Measurements from ENCODE around the gene GPATCH1. TPM values are rescaled to one million over a fixed set of nuclear protein-coding genes. Genes with fewer than 3 reads are reported as not detected.

Gene GPATCH1
- total and polyA plus RNA-seq, 9 of the 15 experiments (the other 6 are each of a cell fraction or from before 2014, with no cell fraction given): 3.7 to 9.7 (median 7.7) TPM

GRCh38 chr19:33177417-33177979 lies 96.5 kb downstream of the GPATCH1 start (continued):
- TF ChIP-seq RERE (CRISPR knock-in tag; IDR thresholded peaks at IDR 0.05; ENCODE audit: borderline replicate concordance) (no peak), TRIM28 (IDR thresholded peaks at IDR 0.05) (no peak), DLX4 (CRISPR knock-in tag; IDR thresholded peaks at IDR 0.05) (no peak), WHSC1 (IDR thresholded peaks at IDR 0.05; ENCODE audit: low read length) (no peak), MTA1 (IDR thresholded peaks at IDR 0.05; ENCODE audit: borderline replicate concordance) (peak; percentile 55; the same call in 1 of the 2 replicates), SIN3A (IDR thresholded peaks at IDR 0.05; ENCODE audit: borderline replicate concordance in 2 of 2, control insufficient read depth in 1 of 2, low read depth in 2 of 2, low read length in 2 of 2) (no peak), HINFP (tag; conservative IDR thresholded peaks at IDR 0.05; ENCODE audit: low read depth) (no peak), THAP7 (CRISPR knock-in tag; IDR thresholded peaks at IDR 0.05) (no peak; the same call in 1 of the 2 replicates), PRMT5 (CRISPR knock-in tag; IDR thresholded peaks at IDR 0.05) (no peak), BRF2 (IDR thresholded peaks at IDR 0.05; ENCODE audit: borderline replicate concordance, insufficient read depth, insufficient read length) (no peak), RFX1 (IDR thresholded peaks at IDR 0.05) (no peak), TEAD4 (IDR thresholded peaks at IDR 0.05; ENCODE audit: low read length) (no peak), TEAD4 (CRISPR knock-in tag; IDR thresholded peaks at IDR 0.05; ENCODE audit: borderline replicate concordance) (no peak), ETV5 (CRISPR knock-in tag; IDR thresholded peaks at IDR 0.05; ENCODE audit: low read depth) (no peak), ZFP91 (CRISPR knock-in tag; IDR thresholded peaks at IDR 0.05) (no peak), OTX1 (CRISPR knock-in tag; IDR thresholded peaks at IDR 0.05) (no peak), XRCC5 (IDR thresholded peaks at IDR 0.05; ENCODE audit: low read depth, low read length) (no peak)

Data from K562 (cell line).